Activated CD4-positive, CD25-positive, alpha-beta regulatory T cell treated with anti-CD3 and anti-CD28 coated beads, Interleukin-2, amount 50 U/mL, for 24 hours (primary cell): ENCODE measurements around the gene TRIP10.

ENCODE experiments used
- ATAC-seq, 2 donors: fragments of 150-1000 bp; cut with Tn5 transposase; one replicate each; pipeline ENCODE4 v1.10.0; 2021; ENCODE audit warnings: mild to moderate bottlenecking in 1 of 2, moderate library complexity in 1 of 2

The TRIP10 gene

DNA sequence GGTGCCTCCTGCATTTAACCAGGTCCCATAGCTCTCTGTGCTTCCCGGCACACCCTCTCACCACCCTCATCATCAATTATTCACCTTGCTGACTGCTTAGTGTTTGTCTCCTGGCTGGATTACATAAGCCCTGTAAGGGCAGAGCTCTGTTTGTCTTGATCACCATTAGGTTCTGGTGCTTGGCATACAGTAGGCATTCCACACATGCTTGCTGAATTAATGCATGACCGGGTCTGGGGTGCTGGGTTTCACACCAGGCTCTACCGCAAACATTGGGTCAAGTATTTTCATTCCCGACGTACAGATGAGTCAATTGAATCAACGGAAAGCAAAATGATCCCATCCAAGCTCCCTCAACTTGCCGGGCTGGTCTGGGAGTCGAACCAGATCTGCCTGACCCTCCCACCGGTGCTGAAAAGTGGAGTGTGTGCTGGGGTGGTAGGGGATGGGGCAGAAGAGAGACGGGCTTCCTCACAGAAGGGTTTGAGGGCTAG, 61.6 kb downstream of the TRIP10 start:
- ATAC-seq: no peak
